ENCODE measurements around the gene ZDHHC14. TPM values are rescaled to one million over a fixed set of nuclear protein-coding genes. Genes with fewer than 3 reads are reported as not detected.

Gene ZDHHC14
- total RNA-seq, 4 donors from 2014 or later: 11.4 to 20.8 (median 15.6) TPM

DNA sequence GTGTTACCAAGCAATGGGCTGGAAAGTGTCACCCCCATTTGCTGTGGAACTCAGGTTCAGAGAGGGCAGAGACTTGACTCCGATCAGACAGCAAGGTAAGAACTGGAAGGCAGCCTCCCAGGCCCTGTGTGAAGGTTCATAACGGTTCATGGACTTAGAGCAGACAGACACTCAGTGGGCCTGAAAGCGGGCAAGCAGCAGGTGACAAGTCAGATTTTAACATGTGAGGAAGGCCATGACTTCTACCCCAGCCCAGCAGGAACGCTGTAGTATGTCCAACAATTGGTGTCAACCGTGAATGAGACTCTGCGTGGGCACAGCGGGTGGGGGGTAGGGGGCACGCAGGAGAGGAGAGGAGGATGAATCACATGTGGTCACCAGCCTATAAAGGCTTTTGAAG lies 224.5 kb downstream of the ZDHHC14 start:
- WGBS, 2 donors: 83 to 93% methylated on average over 8 of the region's 8 CpGs
- no peak for TF ChIP-seq POLR2A (IDR thresholded peaks at IDR 0.05)
- TF ChIP-seq, protein P1, sequence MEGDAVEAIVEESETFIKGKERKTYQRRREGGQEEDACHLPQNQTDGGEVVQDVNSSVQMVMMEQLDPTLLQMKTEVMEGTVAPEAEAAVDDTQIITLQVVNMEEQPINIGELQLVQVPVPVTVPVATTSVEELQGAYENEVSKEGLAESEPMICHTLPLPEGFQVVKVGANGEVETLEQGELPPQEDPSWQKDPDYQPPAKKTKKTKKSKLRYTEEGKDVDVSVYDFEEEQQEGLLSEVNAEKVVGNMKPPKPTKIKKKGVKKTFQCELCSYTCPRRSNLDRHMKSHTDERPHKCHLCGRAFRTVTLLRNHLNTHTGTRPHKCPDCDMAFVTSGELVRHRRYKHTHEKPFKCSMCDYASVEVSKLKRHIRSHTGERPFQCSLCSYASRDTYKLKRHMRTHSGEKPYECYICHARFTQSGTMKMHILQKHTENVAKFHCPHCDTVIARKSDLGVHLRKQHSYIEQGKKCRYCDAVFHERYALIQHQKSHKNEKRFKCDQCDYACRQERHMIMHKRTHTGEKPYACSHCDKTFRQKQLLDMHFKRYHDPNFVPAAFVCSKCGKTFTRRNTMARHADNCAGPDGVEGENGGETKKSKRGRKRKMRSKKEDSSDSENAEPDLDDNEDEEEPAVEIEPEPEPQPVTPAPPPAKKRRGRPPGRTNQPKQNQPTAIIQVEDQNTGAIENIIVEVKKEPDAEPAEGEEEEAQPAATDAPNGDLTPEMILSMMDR (IDR thresholded peaks at IDR 0.05): no peak
- TF ChIP-seq EP300 (IDR thresholded peaks at IDR 0.05): no peak
- Histone ChIP-seq H3K4me1 (peaks cover 0 to 4% (median 0%) of the 10 kb centered on the region in 4 donors), H3K4me3 (no peak overlapping the region), H3K36me3 (peaks cover 0 to under 1% (median 0%) of the 10 kb centered on the region in 3 donors), H3K27me3 (no peaks in the 10 kb centered on the region), H3K9me3 (no peaks in the 10 kb centered on the region), H3K27ac (no peak overlapping the region)
- DNase-seq (ENCODE audit: low spot score in 2 of 2): no peak

DNA sequence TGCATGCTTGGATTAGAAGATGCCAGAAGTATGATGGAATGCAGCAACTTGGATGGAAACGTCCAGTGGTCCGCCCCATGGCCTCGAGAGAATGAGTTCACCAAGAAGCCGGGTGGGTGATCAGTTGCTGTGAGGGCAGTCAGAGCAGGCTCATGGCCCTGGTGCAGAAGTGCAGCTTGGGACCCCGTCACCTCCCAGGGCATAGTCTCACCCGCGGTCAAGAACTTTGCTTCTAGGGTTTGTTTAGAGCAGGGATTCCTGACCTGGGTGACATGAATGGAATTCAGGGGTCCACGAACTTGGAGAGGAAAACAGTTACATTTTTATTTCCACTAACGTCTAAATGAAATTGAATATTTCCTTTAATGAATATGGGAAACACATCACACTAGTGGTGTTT lies 225.5 kb downstream of the ZDHHC14 start:
- DNase-seq (ENCODE audit: low spot score in 2 of 2): no peak

DNA sequence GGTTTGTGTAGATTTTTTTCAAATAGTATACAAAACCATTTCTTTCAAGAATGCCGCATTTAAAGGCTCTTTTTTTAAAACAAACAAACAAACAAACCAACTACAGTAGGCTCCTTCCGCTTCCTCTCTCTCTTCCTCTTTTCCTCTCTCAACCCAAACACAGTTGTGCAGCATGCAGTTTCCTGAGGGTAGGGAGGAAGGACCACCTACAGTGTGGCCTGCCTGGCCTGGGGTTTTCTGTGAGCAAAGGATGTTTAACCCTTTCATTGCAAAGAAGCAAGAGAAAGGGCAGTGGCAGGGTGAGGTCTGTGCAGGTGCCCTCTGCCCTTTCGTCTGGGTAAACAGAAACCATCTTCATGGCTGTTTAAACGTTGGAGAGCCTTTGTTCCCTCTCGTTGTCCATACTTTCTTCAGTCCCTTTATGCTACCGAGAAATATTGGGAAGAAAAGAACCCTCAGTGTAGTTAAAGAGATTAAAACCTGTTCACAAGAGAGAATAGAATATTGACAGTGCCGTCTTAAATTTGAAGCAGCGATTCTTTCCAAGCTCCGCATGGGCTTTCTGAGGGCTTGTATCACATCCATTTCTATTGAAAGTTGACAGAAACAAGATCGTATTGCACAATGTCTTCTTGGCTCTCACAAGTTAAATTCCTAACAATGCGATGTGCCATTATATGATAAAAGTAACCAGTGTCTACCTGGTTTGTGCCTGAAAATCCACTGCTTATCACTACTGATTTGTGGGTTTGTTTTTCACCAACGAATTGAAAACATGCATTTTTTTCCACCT lies 226.5 kb downstream of the ZDHHC14 start:
- DNase-seq (ENCODE audit: low spot score in 2 of 2): no peak
- no peak overlapping the region for H3K27ac ChIP-seq
- H3K27me3 ChIP-seq: no peaks in the 10 kb centered on the region
- H3K9me3 ChIP-seq: no peaks in the 10 kb centered on the region
- 54 to 61% methylated on average over 12 of the region's 12 CpGs for WGBS, 2 donors
- H3K36me3 ChIP-seq: no peaks in the 10 kb centered on the region
- H3K4me1 ChIP-seq: peaks cover 0 to 4% (median 0%) of the 10 kb centered on the region in 4 donors
- TF ChIP-seq, protein P1 (IDR thresholded peaks at IDR 0.05): no peak
- TF ChIP-seq POLR2A (IDR thresholded peaks at IDR 0.05) (no peak), EP300 (IDR thresholded peaks at IDR 0.05) (no peak)
- H3K4me3 ChIP-seq: no peak overlapping the region

More for the DNA sequence above, 225.5 kb downstream of the ZDHHC14 start:
- TF ChIP-seq POLR2A (IDR thresholded peaks at IDR 0.05) (no peak), EP300 (IDR thresholded peaks at IDR 0.05) (no peak)
- TF ChIP-seq, protein P1 (IDR thresholded peaks at IDR 0.05): no peak
- Histone ChIP-seq H3K36me3 (no peaks in the 10 kb centered on the region), H3K27me3 (no peaks in the 10 kb centered on the region), H3K4me1 (peaks cover 0 to 4% (median 0%) of the 10 kb centered on the region in 4 donors), H3K9me3 (no peaks in the 10 kb centered on the region), H3K27ac (no peak overlapping the region), H3K4me3 (no peak overlapping the region)
- WGBS, 2 donors: 34 to 37% methylated on average over 9 of the region's 9 CpGs

DNA sequence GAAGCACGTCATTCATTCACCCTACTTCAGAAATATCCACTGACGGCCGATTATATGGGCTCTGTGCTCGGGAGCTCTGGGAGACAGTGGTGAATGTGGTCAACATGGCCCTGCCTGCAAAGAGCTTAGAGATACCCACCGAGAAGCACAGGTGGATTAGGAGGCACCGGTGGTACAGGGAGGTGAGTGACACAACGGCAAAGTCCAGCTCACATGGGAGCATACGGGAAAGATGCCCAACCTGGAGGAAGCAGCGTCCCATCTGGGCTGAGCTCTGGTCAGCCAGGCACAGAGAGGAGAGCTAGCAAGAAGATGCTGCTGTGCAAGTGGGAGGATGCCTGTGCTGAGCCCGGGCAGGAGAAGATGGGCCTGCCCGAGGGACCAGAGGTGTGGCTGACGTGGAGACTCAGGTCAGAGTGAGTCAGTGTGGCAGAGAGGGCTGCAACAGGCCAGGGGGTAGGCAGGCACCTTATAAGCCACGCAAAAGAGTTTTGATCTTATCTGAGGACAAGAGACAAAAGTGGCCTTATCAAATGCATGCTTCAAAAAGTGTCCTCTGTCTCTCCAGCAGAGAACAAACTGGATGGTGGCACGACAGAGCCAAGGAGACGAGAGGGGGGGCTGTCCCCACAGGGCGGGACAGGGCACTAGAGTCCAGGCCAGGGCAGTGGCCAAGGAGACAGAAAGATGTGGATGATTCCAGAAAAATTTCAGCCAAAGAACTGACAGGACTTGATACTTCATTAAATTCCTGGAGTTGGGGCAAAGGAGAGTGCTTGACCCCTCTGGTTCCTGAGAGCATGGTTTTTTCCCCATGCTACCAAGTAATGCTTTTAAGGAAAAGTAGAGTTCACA lies 227.5 kb downstream of the ZDHHC14 start:
- Histone ChIP-seq H3K27me3 (no peaks in the 10 kb centered on the region), H3K9me3 (no peaks in the 10 kb centered on the region), H3K4me3 (no peak overlapping the region), H3K27ac (no peak overlapping the region), H3K4me1 (peaks cover 0 to 4% (median 0%) of the 10 kb centered on the region in 4 donors), H3K36me3 (no peaks in the 10 kb centered on the region)
- 85 to 86% methylated on average over 16 of the region's 16 CpGs for WGBS, 2 donors
- TF ChIP-seq POLR2A (IDR thresholded peaks at IDR 0.05) (no peak), EP300 (IDR thresholded peaks at IDR 0.05) (no peak)
- TF ChIP-seq, protein P1 (IDR thresholded peaks at IDR 0.05): no peak
- DNase-seq (ENCODE audit: low spot score in 2 of 2): no peak

DNA sequence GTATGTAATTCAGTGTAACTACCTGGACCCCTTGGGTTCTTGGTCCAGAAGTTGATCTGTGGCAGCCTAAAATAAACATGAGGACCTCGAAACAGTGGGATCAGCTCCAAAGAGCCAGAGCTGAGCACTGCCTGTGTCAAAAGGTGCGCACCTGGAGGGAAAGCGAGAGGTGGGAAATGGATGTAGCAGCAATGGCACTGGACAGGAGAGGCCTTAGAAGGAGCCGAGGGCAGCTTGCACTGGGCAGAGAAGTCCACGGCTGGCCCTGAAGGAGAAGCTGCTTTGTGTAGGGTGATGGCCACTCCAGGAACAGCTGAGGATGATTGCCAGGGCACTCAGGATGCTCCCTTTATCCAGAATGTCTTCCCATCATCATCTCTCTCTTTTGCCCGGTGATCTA lies 228.1 kb downstream of the ZDHHC14 start:
- WGBS, 2 donors: 92 to 97% methylated on average over 6 of the region's 6 CpGs
- H3K27ac ChIP-seq: no peak overlapping the region

More for the DNA sequence above, 228.1 kb downstream of the ZDHHC14 start:
- Histone ChIP-seq H3K4me3 (no peak overlapping the region), H3K4me1 (peaks cover 0 to 4% (median 0%) of the 10 kb centered on the region in 4 donors), H3K27me3 (no peaks in the 10 kb centered on the region), H3K36me3 (no peaks in the 10 kb centered on the region), H3K9me3 (no peaks in the 10 kb centered on the region)
- no peak for TF ChIP-seq EP300 (IDR thresholded peaks at IDR 0.05)
- TF ChIP-seq, protein P1 (IDR thresholded peaks at IDR 0.05): no peak
- no peak for TF ChIP-seq POLR2A (IDR thresholded peaks at IDR 0.05)
- DNase-seq (ENCODE audit: low spot score in 2 of 2): no peak
